Cardiac muscle cell (in vitro differentiated cells and primary cell): ENCODE results near the gene AMFR. TPM values are rescaled to one million over a fixed set of nuclear protein-coding genes. Genes with fewer than 3 reads are reported as not detected.

Experiments
- DNase-seq, 2 donors: peaks; one replicate each; pipeline versions ENCODE4 v3.0.0 to v3.0.0-alpha.2; 2010 to 2017; ENCODE audit warnings: low read depth in 1 of 2, low spot score in 1 of 2
- H3K27ac ChIP-seq: fragments of 200-600 bp; sonication (generic); 2 replicates; pipeline ENCODE4 v1.5.1; 2016
- H3K27me3 ChIP-seq: fragments of 200-600 bp; sonication (generic); 2 replicates; pipeline ENCODE4 v1.6.0; 2016; ENCODE audit warnings: control low read depth
- H3K36me3 ChIP-seq: fragments of 200-600 bp; sonication (generic); 2 replicates; pipeline ENCODE4 v1.5.1; 2016; ENCODE audit warnings: control low read depth
- H3K4me1 ChIP-seq: fragments of 200-600 bp; sonication (generic); 2 replicates; pipeline ENCODE4 v1.8.1; 2017; ENCODE audit warnings: low read depth, mild to moderate bottlenecking, mixed run types
- H3K4me3 ChIP-seq: fragments of 200-600 bp; sonication (generic); 2 replicates; pipeline ENCODE4 v1.5.1; 2016; ENCODE audit warnings: mild to moderate bottlenecking
- H3K9me3 ChIP-seq: fragments of 200-600 bp; sonication (generic); 2 replicates; pipeline ENCODE4 v1.5.1; 2017; ENCODE audit warnings: low read depth, mild to moderate bottlenecking, control low read depth
- polyA plus RNA-seq: library from polyadenylated mRNA; unstranded; fragments of >200 nt; fragmentation: Nextera tagmentation; extraction: Ambion mirVana; gene quantifications from 2 replicates; pipeline ENCODE4 v1.2.1, GENCODE V29; 2016
- total RNA-seq: library from RNA; depleted of rRNA; stranded (reverse); fragments of >200 nt; gene quantifications from 2 replicates; pipeline ENCODE4 v1.2.3, GENCODE V29; 2016
- TF ChIP-seq, protein P1 (sequence below): IDR thresholded peaks from 2 replicates; pipeline ENCODE4 v1.5.1; 2012; ENCODE audit warnings: low read depth, mild to moderate bottlenecking, low read length

Gene AMFR
- total and polyA plus RNA-seq, 2 experiments from 2014 or later = 52.7 to 157 TPM

DNA sequence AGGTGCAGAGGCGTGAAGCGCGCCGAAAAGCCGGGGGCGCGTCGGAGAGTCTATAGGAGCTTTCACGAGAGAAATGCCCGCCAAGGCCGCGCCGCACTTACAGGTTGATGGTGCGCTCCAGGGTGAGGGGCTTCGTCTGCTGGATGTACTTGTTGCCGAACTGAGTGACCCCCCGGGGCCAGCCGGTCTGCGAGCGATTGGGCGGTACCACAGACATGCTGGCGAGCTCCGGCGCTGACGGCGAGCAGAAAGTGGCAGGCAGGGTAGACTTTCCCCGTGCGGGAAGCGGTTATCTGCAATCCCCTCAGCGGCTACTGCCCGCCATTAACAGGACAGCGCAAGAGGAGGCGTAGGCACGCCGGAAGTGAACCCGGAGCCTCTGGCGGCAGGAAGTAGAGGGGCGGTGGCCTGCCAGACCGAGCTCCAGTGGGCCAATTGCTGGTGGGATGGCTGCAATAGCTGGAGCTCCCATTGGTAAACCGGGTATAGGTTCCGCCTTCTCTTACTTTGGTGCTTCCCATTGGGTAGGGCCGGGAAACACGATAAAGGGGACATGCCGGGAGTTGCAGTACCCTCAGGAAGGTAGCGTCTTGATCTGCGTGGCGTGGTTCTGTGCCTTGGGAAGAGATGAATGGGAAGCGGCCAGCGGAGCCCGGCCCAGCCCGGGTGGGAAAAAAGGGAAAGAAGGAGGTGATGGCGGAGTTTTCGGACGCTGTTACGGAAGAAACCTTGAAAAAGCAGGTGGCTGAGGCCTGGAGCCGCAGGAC is 25.8 kb upstream of the AMFR start, which contains the start of the genes NUDT21 and OGFOD1:
Gene NUDT21, minus strand, starts transcription at position 347 of the 767 bp plus-strand sequence. Its CDS starts 130 bp downstream, at position 217.
Gene OGFOD1, plus strand, starts transcription at position 569 of the 767 bp plus-strand sequence. Its CDS starts 59 bp downstream, at position 628.
- DNase-seq = peak; percentile 98 to 99
- Histone ChIP-seq H3K4me1 (peaks cover 10% of the 10 kb centered on the region), H3K27me3 (no peaks in the 10 kb centered on the region), H3K27ac (peak within 1 kb of the TSS; percentile 86), H3K9me3 (no peaks in the 10 kb centered on the region), H3K4me3 (peak within 1 kb of the TSS; percentile 91), H3K36me3 (peaks cover 30% of the 10 kb centered on the region)
- TF ChIP-seq, protein P1, sequence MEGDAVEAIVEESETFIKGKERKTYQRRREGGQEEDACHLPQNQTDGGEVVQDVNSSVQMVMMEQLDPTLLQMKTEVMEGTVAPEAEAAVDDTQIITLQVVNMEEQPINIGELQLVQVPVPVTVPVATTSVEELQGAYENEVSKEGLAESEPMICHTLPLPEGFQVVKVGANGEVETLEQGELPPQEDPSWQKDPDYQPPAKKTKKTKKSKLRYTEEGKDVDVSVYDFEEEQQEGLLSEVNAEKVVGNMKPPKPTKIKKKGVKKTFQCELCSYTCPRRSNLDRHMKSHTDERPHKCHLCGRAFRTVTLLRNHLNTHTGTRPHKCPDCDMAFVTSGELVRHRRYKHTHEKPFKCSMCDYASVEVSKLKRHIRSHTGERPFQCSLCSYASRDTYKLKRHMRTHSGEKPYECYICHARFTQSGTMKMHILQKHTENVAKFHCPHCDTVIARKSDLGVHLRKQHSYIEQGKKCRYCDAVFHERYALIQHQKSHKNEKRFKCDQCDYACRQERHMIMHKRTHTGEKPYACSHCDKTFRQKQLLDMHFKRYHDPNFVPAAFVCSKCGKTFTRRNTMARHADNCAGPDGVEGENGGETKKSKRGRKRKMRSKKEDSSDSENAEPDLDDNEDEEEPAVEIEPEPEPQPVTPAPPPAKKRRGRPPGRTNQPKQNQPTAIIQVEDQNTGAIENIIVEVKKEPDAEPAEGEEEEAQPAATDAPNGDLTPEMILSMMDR = no peak

DNA sequence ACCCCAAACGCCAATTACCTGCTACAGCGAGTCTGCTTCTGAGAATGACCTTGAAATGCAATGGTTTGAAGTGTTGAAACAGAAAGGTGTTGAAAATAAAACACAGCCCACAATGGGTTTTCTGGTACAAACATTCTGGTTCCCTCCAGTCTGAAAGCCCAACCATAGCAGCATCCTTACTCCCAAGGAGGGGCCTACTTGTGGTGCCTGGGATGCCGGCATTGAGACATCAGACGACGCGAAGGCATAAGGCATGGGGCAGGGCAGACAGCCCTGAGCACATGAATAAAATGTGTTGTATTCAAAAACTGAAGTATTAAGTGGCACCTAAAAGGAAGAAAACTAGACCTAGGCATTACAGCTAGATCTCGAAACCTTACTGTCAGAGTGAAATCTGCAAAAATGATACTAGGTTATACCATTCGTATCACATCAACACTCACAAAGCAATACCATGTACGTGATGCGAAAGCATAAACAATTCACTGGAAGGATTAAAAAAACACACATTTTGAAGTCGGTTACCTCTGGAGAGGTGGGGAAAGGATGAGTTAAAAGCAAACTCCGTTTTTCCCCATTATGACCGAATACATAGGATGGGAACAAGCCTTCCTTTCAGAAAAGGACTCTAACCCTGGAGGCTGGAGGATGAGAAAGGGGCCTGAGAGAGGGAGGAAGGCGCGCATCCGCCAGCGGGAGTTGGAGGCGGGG is 25.1 kb upstream of the AMFR start:
- no peaks in the 10 kb centered on the region for H3K27me3 ChIP-seq
- H3K4me3 ChIP-seq = peak overlapping the region; percentile 91
- peak overlapping the region; percentile 86 for H3K27ac ChIP-seq
- peaks cover 38% of the 10 kb centered on the region for H3K36me3 ChIP-seq
- TF ChIP-seq, protein P1 = no peak
- H3K9me3 ChIP-seq = no peaks in the 10 kb centered on the region
- H3K4me1 ChIP-seq = peaks cover 10% of the 10 kb centered on the region
- DNase-seq = peak; percentile 9 to 10

DNA sequence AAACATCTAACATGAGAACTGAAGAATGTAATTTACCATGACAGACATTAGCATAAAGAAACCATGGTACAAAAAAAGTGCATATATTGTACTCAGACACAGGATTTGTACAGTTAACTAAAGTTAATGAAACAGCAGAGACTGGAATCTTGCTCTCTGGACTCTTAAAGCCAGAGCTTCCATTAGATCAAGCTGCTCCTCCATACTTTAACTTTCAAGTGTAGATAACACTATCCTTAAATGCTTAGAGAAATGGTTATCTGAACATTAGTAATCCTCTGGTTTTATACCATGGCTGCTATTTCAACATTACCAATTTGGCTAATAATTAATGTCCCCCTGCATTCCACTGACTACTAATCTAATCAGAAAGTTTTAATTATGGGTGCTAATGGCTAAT is 22.7 kb upstream of the AMFR start:
- no peak overlapping the region for H3K4me3 ChIP-seq

DNA sequence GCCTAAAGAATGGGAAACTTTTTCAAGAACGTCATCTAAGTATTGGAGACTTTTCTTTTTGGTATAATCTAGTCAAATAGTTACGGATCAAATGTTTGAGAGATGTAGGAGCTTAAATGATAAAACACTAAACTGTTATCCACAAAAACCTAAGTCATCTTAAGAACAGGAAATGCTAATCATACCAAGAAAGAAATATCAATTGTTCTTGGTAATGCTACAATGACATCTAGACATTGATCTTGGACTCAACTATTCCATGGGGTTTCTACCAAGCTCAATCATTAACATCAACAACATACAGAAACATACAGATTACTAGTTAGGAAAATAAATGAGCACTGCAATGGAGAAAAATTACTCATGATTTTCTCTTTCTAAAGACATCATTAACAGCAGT is 21.9 kb upstream of the AMFR start:
- Histone ChIP-seq H3K9me3 (no peaks in the 10 kb centered on the region), H3K27me3 (no peaks in the 10 kb centered on the region), H3K4me1 (peaks cover 10% of the 10 kb centered on the region), H3K36me3 (peaks cover 30% of the 10 kb centered on the region), H3K4me3 (no peak overlapping the region), H3K27ac (no peak overlapping the region)
- no peak for DNase-seq
- TF ChIP-seq, protein P1 = no peak

More for the DNA sequence above, 22.7 kb upstream of the AMFR start:
- H3K27me3 ChIP-seq = no peaks in the 10 kb centered on the region
- peaks cover 10% of the 10 kb centered on the region for H3K4me1 ChIP-seq
- TF ChIP-seq, protein P1 = no peak
- H3K27ac ChIP-seq = no peak overlapping the region
- H3K36me3 ChIP-seq = peaks cover 30% of the 10 kb centered on the region
- H3K9me3 ChIP-seq = no peaks in the 10 kb centered on the region
- DNase-seq = no peak

DNA sequence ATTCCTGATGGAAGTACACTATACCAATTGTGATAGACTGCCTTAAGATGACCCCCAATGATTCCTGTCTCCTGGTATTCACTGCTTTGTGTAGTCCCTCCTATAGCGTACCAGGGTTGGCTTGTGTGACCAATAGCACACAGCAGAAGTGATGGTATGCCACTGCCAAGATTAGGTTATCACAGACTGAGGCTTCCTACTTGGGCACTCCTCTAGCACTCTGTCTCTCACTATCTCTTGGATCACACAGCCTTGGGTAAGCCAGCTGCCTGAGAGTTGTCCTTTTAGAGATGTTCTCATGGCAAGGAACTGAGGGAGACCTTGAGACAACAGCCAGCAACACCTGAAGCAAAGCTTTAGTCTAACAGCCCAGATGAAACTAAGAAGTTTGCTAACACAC is 12.7 kb upstream of the AMFR start:
- H3K9me3 ChIP-seq = no peaks in the 10 kb centered on the region
- no peak overlapping the region for H3K4me3 ChIP-seq
- no peak for DNase-seq
- H3K27me3 ChIP-seq = no peaks in the 10 kb centered on the region
- peaks cover 63% of the 10 kb centered on the region for H3K36me3 ChIP-seq
- no peaks in the 10 kb centered on the region for H3K4me1 ChIP-seq
- H3K27ac ChIP-seq = no peak overlapping the region
- TF ChIP-seq, protein P1 = no peak
